ENCODE data around the gene GNB1L.

GNB1L gene

DNA sequence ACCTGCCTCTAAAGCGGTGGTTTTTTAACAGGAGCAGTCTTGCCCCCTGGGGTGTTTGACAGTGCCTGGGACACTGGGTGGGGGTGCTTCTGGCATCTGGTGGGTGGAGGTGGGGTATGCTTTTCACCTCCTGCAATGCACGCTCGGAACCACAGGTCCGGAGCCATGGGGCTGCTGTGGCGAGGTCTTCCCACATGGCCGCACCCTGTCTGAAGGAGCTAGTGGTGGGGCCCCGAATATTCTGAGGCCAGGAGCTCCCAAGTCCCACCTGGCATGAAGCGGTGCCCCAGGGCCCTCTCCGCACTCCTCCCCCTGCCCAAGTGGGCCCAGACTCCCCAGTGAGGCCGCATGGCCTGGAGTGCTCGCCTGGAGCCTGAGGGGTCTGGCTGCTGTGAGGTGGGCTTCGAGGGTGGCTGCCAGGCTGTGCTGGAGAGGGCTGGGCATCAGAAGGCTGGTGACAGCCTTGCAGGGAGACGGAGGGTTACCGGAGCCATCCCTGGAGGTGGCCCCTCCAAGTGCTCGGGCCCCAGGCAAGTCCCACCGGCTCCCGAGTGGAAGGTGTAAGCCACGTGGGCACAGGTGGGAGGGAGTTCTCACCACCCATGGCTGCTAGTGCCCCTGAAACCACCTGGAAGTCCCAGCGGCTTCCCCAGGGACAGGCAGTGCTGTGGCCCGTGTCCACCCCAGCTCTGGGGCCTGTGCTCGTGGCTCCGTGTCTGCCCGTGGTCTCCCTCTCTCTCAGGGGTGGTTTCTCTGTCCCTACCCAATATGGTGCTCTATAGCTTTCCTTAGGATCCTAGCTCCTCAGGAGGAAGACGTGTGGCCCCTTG lies 79.0 kb downstream of the GNB1L start:
- DNase-seq (ENCODE audit: low read depth), result no peak

DNA sequence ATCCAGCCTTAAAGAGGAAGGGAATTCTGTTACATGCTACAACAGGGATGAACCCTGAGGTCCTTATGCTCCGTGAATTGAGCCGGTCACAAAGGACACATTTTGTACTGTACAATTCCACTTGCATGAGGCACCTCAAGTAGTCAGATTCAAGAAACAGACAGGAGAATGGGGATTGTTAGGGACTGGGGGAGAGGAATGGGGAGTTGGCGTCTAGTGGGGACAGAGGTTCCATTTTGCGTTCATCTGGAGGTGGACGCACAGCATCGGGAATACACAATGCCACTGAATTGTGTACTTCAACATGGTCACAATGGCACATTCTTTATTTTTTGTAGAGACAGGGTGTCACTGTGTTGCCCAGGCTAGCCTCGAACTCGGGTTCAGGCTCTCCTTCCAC lies 80.0 kb downstream of the GNB1L start:
- DNase-seq (ENCODE audit: low read depth), result no peak

DNA sequence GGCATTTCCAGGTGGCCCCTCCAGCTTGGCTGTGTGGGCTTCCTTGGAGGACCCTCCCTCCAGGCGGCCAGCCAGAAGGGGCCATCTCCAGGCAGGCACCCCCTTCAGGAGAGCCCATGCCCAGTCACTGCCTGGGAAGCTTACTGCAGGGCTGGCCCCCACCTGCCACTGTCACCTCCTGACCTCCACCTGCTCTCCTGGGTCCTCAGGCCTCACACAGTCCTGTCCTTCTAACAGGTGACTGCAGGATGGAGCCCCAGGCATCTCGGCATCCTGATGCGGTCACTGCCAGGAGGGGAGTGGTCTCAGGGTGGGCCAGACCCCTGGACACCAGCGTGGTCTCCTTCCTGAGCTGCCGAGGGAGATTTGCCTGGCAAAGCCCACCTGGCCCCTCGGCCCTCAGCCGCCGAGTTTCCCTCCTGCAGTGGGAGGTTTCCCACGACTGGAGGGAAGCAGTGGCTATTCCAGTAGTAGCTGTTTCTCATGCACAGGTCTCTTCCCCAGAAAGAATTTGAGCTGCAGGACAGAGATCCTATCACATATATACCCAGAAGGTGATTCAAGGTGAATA lies 81.1 kb downstream of the GNB1L start:
- DNase-seq (ENCODE audit: low read depth), result no peak

GRCh38 chr22:19772673-19773469 lies 81.8 kb downstream of the GNB1L start:
- no peak for DNase-seq (ENCODE audit: low read depth)

- DNase-seq (ENCODE audit: low read depth), result no peak
Measured at GRCh38 chr22:19772422-19772672, 82.3 kb downstream of the GNB1L start.

DNA sequence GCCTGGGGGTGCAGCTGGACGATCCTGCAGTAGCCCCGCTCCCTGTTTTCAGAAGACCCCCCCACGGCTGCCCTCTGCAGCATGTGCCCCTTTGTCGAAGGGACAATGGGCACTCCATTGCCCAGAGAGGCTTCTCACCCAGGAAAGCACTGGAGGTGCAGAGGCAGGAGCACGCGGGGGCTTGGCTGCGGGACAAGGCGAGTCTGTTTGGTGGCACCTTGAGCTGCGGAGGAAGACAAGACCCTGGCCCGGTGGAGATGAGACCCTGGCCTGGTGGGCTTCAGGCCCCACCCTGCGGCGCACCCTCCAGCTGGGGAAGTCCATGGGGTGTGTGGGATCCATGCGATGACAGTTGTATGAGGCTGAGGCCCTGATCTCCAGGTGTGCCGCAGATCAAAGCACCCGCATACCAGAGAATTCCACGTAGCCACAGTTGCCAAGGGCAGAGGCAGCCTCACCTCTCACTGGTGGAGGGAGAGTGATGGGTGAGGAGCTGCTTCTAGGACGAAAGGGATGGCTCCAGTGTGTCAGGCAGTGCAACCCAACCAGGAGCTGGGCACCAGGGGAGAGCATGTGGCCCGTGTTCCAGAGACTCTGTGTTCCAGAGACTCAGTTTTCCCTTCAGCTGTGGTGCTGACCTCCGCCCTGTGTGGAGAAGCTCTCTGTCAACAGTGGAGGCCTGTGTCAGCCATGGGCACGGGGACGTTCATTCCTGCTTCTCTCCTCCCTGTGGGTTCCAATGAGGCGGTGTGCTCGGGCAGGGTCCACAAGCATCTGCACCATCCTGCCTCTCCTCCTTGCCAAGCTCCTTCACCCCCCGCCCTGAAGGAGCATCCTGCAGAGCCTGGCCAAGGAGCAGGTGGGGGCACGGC lies 84.1 kb downstream of the GNB1L start:
- DNase-seq (ENCODE audit: low read depth), result no peak

DNA sequence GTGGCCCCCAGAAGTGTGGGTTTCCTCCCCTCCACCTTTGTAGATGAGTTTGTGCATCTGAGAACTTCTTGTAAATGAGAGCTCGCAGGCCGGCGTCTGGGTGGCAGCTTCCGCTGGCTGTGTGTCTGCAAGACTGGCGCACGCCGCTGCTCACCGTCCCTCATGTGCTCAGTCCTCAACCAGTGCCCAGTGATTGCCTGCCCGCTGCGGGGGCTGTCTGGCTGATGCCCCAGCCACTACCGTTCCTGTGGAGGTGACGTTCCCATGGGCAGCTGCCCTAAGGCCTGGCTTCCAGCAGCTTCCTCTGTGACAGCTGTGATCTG lies 85.3 kb downstream of the GNB1L start:
- DNase-seq (ENCODE audit: low read depth), result no peak

GRCh38 chr22:19767427-19768341 lies 87.0 kb downstream of the GNB1L start:
- no peak for DNase-seq (ENCODE audit: low read depth)

DNA sequence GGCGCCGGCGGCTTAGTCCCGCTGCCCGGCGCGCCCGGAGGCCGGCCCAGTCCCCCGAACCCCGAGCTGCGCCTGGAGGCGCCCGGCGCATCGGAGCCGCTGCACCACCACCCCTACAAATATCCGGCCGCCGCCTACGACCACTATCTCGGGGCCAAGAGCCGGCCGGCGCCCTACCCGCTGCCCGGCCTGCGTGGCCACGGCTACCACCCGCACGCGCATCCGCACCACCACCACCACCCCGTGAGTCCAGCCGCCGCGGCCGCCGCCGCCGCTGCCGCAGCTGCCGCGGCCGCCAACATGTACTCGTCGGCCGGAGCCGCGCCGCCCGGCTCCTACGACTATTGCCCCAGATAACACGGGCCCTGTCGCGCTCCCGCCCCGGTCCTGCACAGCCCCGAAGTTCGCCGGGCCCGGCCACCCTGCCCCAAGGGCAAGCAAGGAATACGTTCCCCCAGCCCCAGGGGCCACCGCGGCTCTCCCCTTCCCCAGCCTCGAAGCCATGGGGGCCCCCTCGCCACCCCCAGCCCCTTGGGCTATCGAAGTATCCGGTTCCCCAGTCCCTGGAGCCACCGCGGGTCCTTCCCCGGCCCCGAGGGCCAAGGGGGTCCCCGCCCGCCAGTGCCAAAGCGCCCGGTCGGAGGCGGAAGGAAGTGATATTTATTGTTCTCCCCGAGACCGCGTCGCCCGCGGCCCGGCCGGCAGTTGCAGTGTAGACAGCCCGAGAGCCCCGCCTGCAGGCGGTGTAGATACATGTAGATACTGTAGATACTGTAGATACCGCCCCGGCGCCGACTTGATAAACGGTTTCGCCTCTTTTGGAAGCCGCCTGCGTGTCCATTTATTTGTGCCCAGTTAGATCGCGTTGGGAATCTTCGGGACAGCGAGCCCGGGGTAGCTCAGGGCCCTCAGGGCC lies 87.9 kb downstream of the GNB1L start:
- no peak for DNase-seq (ENCODE audit: low read depth)

DNA sequence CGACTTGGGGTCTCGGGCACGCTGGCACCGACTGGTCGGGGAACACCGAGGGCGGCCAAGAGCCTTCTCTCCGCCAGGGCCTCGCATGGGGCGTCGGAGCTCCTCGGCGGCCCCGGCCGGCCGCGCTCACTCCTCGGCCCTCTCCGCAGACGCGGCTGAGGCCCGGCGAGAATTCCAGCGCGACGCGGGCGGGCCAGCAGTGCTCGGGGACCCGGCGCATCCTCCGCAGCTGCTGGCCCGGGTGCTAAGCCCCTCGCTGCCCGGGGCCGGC lies 88.5 kb downstream of the GNB1L start:
- DNase-seq (ENCODE audit: low read depth), result no peak

GRCh38 chr22:19765477-19766239 lies 89.0 kb downstream of the GNB1L start:
- no peak for DNase-seq (ENCODE audit: low read depth)

- DNase-seq (ENCODE audit: low read depth), result no peak
Measured at GRCh38 chr22:19764636-19765476, 89.8 kb downstream of the GNB1L start.

GRCh38 chr22:19764299-19764593 lies 90.4 kb downstream of the GNB1L start:
- no peak for DNase-seq (ENCODE audit: low read depth)

DNA sequence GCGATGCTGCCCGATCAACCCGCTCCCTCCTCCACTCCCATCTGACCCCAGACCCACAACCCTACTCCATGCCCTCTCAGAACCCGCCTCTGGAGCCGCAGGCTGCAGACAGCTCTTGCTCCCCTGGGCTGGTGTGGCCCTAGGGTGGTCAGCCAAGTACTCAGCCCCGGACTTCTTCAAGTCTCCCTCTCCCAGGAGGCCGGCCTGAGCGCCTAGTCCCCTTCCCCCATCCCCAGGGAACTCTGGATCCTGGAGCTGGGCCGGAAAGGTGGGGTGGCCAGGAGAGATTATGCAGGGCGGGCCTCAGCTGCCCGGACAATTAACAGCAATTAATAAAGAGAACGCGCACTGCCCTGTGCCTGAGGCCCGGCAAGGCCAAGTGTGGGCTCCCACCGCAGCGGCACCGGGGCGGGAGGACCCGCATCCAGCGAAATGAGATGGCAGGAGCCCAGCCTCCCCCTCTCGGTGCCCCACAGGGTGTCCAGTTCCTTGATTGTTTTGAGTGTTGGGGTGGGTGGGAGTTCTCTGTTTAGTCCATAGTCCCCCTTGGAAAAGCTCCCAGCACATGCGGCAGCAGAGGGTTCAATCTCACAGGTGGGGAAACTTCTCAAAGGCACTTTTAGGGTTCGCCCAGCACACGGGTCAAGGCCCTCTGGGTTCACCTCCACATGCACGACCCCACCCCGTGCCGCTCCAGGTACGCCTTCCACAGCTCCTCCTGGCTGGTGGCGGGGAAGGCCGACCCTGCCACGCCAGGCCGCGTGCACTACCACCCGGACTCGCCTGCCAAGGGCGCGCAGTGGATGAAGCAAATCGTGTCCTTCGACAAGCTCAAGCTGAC lies 91.0 kb downstream of the GNB1L start:
- DNase-seq (ENCODE audit: low read depth), result no peak

DNA sequence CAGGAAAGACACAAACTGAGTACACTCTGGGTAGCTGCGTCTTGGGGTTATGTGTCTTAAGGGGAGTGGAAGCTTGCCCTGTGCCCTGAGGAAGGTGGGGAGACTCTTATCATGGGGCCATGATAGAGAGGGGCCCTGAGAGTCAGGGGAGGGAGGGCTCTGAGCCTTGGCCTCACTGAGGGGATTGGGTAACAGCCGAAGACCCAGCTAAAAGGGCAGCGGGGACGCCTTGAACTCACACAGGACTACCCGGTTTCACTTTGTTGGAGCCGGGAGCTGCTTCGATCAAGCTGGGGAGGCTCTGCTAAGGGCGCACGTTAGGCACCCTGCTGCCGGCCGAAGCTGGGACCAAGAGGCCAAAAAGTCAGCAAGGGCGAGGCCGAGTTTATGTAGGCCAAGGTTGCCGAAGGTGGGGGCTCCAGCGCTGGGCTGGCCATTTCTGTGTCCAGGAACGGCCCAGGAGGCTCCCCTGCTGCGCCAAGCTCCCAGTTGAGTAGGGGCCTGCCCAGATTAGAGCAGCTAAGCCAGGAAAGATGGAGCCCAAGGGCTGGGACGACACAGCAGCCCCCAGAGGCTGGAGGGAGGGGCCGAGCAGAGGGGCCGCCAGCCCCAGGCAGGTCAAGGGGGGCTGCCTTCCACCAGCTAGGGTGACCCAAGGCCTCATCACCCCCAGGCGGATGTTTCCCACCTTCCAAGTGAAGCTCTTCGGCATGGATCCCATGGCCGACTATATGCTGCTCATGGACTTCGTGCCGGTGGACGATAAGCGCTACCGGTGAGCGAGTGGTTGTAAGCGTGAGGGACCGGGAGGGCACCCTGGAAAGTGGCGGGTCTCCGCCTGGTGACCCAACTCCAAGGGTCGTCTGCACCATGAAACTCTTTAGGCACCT lies 91.9 kb downstream of the GNB1L start:
- DNase-seq (ENCODE audit: low read depth), result no peak

DNA sequence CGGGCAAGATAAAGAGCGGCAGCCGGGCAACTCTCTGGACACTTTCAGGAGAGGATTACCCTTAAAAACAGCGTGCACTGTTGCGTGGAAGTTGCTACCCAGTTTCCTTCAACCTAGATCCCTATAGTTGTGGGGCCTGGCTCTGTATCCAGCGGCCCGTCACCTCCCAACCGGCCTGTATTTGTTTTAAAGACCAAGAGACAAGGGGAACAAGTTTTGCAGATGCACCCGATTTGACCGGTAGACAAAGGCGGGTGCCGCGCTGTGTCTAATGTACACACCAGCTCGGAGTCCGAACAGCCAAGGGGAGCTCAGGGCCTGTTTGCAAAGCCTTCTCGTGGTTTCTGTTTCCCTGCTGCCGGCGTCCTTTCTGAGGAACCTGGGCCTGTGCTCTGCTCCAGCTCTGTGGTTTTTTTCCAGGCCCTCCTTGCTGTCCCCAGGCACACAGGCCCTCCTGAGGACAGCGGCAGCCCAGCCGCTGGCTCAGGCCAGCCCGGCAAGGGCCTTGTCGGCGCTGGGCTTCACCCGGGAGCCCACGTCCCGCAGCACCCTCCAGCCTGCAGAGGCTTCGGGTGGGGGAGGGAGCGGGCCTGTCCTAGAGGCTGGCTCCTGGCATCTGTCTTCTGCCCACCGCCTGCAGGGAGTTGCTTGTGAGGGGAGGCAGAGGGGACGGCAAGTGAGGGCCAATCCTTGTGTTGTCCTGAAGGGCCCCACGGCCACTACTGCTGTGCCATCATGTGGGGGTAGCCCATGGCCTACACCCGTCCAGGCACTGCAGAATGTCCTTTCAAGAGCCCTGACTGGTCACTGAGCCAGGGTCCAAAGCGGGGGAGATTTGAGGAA lies 92.7 kb downstream of the GNB1L start:
- no peak for DNase-seq (ENCODE audit: low read depth)

Data from activated gamma-delta T cell treated with anti-CD3 and anti-CD28 coated beads, Interleukin-2, amount 50 U/mL, for 16 hours (primary cell).